Measurements from ENCODE around the gene ZNF831.

GRCh38 chr20:59295531-59295930 lies 131.9 kb downstream of the ZNF831 start:
- TF ChIP-seq CTCF (IDR thresholded peaks at IDR 0.05) (no peak), POLR2A (IDR thresholded peaks at IDR 0.05) (no peak)

Measured in tibial nerve (tissue), 3 donors.